GM12874 (cell line): Measurements from ENCODE around the gene GJA1.

Source experiments
- TF ChIP-seq, protein P1 (sequence below): IDR thresholded peaks from 2 replicates; pipeline ENCODE4 v1.5.1; 2011; ENCODE audit warnings: low read depth, mild to moderate bottlenecking, control low read depth, low read length, moderate library complexity; ENCODE audit not compliant: insufficient read depth

Gene GJA1

GRCh38 chr6:121441477-121441876 lies 6.0 kb downstream of the GJA1 start:
- TF ChIP-seq, protein P1, sequence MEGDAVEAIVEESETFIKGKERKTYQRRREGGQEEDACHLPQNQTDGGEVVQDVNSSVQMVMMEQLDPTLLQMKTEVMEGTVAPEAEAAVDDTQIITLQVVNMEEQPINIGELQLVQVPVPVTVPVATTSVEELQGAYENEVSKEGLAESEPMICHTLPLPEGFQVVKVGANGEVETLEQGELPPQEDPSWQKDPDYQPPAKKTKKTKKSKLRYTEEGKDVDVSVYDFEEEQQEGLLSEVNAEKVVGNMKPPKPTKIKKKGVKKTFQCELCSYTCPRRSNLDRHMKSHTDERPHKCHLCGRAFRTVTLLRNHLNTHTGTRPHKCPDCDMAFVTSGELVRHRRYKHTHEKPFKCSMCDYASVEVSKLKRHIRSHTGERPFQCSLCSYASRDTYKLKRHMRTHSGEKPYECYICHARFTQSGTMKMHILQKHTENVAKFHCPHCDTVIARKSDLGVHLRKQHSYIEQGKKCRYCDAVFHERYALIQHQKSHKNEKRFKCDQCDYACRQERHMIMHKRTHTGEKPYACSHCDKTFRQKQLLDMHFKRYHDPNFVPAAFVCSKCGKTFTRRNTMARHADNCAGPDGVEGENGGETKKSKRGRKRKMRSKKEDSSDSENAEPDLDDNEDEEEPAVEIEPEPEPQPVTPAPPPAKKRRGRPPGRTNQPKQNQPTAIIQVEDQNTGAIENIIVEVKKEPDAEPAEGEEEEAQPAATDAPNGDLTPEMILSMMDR = no peak

GRCh38 chr6:121442576-121442975 lies 7.1 kb downstream of the GJA1 start:
- TF ChIP-seq, protein P1 = no peak

DNA sequence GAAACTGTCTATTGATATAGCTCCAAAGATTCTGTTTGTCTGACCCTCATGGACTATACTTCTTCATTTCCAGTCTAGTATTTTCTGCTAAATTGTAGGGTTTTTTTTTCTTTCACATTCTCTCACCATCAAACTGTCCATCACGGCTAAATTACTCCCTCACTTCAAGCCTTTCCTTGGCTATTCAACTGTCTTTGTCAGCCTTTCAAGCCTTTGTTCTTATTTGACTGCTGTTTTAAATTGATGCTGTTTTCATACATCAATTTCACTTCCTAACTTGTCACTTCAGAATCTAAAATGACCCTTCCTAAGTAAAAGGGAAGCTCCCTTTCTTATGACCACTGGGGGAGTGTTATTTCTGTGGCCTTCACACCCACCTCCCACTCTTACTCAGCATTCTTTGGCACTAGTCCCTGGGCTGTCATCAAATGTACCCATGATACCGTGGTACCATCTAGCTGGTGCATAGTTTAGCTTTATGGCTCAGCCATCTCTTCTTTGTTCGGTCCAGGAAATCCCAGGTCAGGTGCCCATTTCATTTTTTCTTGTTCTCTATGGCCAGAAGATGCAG lies 8.6 kb downstream of the GJA1 start:
- TF ChIP-seq, protein P1 = no peak

GRCh38 chr6:121449331-121449730 lies 13.9 kb downstream of the GJA1 start:
- TF ChIP-seq, protein P1 = no peak

DNA sequence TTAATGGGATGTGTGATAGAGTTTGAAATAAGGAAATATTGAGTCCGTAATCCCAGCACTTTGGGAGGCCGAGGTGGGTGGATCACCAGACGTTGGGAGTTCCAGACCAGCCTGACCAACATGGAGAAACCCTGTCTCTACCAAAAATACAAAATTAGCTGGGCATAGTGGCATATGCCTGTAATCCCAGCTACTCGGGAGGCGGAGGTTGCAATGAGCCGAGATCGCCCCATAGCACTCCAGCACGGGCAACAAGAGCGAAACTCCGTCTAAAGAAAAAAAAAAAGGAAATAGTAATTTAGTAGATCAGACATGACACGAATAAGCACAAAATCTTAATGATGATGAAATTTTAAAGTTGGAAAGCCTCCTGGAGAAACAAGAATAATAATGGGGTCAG lies 14.8 kb downstream of the GJA1 start:
- TF ChIP-seq, protein P1 = no peak

GRCh38 chr6:121451250-121451649 lies 15.8 kb downstream of the GJA1 start:
- TF ChIP-seq, protein P1 = no peak

GRCh38 chr6:121453191-121453590 lies 17.7 kb downstream of the GJA1 start:
- TF ChIP-seq, protein P1 = no peak
